GM20000 (cell line): ENCODE measurements around the gene PPP1R26.
A peak's percentile ranks its signal among the peaks of the same experiment; 100 is the strongest.

Source experiments
- DNase-seq: peaks from one replicate; pipeline ENCODE4 v3.0.0; 2012; ENCODE audit warnings: low spot score
- TF ChIP-seq, protein P1 (sequence below): IDR thresholded peaks from 2 replicates; pipeline ENCODE4 v1.5.1; 2012; ENCODE audit warnings: mild to moderate bottlenecking, control low read depth; ENCODE audit errors: extremely low read depth, missing control alignments

PPP1R26 gene

DNA sequence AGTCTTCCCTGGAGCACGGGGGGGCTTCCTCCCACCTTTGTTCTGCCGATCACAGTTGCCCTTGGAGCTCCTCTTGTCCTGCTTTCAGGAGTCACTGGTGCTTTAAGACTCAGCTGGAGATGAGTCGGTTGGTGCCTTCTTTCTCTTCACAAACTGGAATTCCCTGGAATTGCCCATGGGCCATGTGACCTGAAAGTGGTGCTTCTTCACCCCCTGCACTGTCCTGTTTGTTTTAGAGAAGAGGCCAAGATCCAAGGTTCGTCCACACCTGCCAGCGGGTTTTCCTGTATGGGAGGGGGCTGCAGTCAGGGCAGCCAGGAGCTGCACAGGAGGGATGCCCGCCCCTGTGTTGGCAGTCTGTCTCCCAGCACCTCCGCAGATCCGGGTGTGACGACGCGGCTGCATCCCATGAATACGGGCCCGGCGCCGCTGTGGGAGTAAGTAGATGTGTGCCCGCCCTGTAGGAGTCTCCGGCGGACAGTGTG, 11.4 kb downstream of the PPP1R26 start:
- no peak for DNase-seq
- TF ChIP-seq, protein P1, sequence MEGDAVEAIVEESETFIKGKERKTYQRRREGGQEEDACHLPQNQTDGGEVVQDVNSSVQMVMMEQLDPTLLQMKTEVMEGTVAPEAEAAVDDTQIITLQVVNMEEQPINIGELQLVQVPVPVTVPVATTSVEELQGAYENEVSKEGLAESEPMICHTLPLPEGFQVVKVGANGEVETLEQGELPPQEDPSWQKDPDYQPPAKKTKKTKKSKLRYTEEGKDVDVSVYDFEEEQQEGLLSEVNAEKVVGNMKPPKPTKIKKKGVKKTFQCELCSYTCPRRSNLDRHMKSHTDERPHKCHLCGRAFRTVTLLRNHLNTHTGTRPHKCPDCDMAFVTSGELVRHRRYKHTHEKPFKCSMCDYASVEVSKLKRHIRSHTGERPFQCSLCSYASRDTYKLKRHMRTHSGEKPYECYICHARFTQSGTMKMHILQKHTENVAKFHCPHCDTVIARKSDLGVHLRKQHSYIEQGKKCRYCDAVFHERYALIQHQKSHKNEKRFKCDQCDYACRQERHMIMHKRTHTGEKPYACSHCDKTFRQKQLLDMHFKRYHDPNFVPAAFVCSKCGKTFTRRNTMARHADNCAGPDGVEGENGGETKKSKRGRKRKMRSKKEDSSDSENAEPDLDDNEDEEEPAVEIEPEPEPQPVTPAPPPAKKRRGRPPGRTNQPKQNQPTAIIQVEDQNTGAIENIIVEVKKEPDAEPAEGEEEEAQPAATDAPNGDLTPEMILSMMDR, result no peak

DNA sequence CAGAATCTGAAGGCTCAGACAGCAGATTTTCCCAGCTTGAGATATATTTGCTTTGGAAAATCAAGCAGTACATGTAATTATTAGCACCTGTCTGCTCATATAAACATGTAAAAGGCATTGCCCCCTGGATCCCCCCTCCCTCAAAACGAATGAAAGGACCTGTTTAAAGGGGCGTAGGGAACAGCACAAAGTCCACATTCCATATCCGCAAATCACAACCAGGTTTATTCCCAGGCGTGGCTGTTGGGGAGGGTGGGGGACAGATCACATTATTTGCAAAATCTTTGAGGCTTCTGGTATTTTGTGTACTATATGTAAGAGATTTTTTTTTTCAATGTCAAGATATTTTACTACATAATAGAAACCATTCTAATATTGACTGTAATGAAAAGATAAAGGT, 12.2 kb downstream of the PPP1R26 start:
- DNase-seq, result no peak

DNA sequence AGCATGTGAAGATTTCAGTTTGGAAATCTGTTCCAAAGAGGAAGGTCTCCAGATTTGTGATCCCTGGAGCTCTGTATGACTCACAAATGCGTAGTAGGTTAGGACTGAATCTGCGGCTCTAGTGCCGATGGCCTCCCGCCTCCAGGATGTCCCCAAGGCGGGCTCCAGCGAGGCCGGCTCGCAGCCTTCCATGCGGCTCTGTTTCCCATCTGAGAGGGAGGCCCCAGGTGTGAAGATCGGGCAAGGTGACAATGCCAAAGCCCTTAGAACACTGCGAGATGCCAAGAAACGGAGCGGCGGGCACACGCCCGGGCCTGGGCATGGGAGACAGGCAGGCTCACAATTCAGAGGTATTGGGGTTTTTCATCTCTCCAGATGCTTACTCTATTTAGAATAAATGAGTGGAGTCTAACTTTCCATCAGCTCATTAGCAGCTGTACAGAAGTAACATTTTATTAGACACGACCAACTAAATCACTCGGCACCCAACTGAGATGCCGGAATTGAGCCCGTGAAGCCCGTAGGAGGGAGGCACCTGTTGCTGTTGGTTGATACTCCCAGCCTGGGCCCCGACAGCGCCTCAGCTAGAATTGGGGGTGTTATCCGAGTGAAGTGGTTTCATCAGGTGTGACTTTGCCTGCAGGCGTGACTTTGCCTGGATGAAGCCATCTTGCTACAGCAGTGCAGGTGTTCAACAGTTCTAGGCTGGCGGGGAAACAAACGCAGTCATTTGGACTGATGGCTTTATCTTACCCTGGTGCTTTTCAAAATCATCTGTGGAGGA, 13.5 kb downstream of the PPP1R26 start:
- TF ChIP-seq, protein P1, result no peak
- no peak for DNase-seq

More for the DNA sequence above, 12.2 kb downstream of the PPP1R26 start:
- TF ChIP-seq, protein P1, result no peak

DNA sequence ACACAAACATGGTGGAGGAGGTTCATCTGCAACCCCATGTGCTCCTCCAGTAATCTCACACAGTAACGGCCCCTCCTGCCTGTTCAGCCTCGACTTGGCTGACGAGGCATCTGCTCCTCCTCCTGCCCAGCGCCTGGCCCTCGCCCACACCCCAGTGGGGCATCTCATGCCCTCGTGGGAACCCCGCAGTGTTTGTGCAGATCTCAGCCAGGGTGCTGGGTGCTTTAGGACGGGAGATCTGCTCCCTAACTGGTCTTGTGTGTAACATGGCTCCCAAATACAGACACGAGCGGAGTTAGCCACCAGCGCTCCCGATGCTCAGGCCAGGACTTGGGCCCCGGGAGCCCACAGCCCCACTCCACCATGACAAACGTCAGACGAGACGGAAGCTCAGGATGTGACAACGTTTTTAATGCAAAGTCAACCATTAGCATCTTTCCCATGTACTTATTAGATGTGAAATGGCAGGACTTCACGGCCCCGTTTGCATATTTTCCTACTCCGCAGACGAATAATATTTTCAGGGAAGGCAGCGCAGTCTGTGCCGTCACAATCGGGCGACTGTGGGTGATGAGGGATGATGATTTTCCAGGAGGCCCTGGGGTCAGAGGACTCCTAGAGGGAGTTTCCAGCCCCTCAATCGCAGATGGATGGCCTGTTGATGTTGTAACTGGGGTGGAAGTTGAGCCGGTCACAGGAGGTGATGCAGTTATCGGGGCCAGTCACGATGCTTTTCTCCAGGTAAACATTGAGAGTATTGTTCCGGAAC, 15.4 kb downstream of the PPP1R26 start:
- TF ChIP-seq, protein P1, result no peak
- no peak for DNase-seq

DNA sequence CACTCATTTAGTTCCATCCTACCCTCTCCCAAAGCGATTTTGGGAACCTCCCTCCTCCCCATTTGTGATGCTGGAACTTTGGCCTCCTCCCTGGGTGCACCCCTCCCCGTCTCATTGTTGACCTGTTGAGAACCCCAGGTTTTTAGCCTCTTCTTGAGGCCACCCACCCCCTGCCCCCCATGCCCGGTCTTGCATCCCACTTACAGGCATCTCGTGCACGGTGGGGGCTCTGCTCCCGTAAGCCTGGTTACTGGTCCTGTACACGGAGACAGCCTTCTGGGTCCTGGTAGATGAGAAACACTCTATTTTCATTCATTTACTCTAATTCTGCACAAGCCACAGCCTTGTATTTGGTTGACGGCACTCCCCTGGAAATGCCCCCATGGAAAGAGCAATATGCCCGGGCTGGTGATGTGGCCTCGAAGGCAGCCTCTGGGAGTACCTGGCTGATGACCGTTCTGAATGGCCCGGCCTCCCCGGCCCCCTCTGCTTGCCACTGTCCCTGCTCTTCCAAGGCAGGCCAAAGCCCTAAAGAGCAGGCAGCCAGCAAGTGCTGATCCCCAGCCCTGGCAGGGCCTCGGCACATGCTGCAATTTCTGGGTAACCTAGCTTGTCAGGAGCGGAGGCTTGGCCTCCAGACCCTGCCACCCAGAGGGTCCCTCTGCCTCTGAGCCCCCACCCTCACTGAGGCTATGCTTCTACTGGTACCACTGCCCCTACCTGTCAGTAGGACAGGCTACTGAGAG, 19.0 kb downstream of the PPP1R26 start:
- DNase-seq, result no peak
- TF ChIP-seq, protein P1, result no peak

DNA sequence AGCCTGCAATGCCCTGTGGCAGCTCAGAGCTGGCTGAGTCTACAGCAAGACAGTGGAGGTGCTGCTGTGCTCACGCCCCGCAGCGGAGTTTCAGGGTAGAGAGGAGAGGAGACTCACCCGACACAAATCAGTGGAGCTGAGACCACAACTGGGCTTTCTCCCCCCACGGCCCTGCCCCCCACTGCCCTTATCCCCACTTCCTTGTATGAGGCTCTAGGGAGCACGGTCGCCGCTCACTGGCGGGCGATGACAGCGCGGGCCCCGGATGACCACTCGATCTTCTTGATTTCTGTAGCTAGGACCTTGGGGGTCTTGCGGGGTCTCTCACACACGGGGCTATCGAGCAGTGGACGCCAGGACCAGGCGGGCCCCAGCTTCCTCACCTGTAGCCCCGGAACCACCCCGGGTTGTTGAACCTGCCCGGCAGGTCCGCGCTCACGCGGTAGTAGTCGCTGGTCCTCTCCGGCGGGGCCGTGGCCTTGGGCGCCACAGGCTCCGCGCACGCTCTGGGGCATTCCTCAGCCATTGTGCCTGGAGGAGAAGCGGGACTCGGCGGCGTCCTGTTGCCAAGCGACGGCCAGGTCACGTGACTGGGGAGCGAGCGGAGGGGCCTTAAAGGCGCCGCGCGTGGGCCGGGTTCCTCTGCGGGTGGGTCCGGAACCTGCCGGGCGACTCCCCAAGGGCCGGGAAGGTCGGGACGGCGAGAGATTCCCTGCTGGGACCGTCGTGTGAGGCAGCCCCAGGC, 19.9 kb downstream of the PPP1R26 start:
- TF ChIP-seq, protein P1, result no peak
- DNase-seq, result peak; percentile 90
